ENCODE measurements around the gene ID1.

DNA sequence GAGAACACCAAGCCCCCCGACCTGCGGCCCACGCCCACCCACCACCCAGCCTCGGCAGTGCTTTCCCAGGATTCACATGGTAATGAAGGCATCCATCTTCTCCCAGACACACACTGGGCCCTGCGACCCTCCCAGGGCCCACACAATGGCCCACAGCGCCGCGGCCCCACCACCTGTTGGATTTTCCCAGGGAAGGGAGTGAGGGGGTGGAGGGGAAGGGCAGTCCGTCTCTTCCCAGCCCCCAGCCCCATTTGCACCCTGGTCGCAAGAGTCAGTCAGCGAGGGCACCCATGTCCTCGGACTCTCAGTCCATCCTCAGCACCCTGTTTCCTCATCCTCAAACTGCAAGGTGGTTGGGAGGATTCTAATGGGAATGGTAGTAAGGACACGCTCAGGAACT, 23.7 kb upstream of the ID1 start:
- no peak for TF ChIP-seq POLR2A (IDR thresholded peaks at IDR 0.05)
- TF ChIP-seq, protein P1, sequence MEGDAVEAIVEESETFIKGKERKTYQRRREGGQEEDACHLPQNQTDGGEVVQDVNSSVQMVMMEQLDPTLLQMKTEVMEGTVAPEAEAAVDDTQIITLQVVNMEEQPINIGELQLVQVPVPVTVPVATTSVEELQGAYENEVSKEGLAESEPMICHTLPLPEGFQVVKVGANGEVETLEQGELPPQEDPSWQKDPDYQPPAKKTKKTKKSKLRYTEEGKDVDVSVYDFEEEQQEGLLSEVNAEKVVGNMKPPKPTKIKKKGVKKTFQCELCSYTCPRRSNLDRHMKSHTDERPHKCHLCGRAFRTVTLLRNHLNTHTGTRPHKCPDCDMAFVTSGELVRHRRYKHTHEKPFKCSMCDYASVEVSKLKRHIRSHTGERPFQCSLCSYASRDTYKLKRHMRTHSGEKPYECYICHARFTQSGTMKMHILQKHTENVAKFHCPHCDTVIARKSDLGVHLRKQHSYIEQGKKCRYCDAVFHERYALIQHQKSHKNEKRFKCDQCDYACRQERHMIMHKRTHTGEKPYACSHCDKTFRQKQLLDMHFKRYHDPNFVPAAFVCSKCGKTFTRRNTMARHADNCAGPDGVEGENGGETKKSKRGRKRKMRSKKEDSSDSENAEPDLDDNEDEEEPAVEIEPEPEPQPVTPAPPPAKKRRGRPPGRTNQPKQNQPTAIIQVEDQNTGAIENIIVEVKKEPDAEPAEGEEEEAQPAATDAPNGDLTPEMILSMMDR (IDR thresholded peaks at IDR 0.05 in 8 of 11, conservative IDR thresholded peaks at IDR 0.05 in 3 of 11): no peak
